SK-N-SH treated with all-trans-retinoic acid at 6 μM for 48 hours (cell line): ENCODE results near the gene ASTN2.

Source experiments
- ISL1 ChIP-seq: fragments of 250-450 bp; sonication (Bioruptor Pico); IDR thresholded peaks from 2 replicates; pipeline ENCODE4 v2.1.2; 2022; ENCODE audit warnings: mild to moderate bottlenecking, moderate library complexity
- OSR1 ChIP-seq: fragments of 250-450 bp; sonication (Bioruptor Pico); IDR thresholded peaks from 2 replicates; pipeline ENCODE4 v1.8.0; 2022; ENCODE audit warnings: moderate library complexity, mild to moderate bottlenecking, inconsistent platforms
- PATZ1 ChIP-seq: fragments of 250-450 bp; sonication (Bioruptor Pico); IDR thresholded peaks from 2 replicates; pipeline ENCODE4 v1.8.0; 2020; ENCODE audit warnings: mild to moderate bottlenecking, moderate library complexity, borderline replicate concordance
- PPARA ChIP-seq: fragments of 250-450 bp; sonication (Bioruptor Pico); IDR thresholded peaks from 2 replicates; pipeline ENCODE4 v1.5.0; 2020; ENCODE audit warnings: mild to moderate bottlenecking, borderline replicate concordance
- TOX ChIP-seq: fragments of 250-450 bp; sonication (Bioruptor Pico); IDR thresholded peaks from 2 replicates; pipeline ENCODE4 v1.8.0; 2021; ENCODE audit warnings: mild to moderate bottlenecking, moderate library complexity, borderline replicate concordance
- ZNF70 ChIP-seq: fragments of 450-650 bp; formaldehyde crosslinking; IDR thresholded peaks from 2 replicates; pipeline ENCODE4 v1.5.0; 2020; ENCODE audit warnings: mild to moderate bottlenecking, moderate library complexity
- TF ChIP-seq, protein P1 (sequence below): fragments of 250-450 bp; sonication (Bioruptor Pico); IDR thresholded peaks from 2 replicates; pipeline ENCODE4 v1.5.1; 2021; ENCODE audit warnings: mild to moderate bottlenecking, moderate library complexity
- TF ChIP-seq, protein P2 (sequence below): fragments of 250-450 bp; sonication (Bioruptor Pico); IDR thresholded peaks from 2 replicates; pipeline ENCODE4 v1.5.1; 2020; ENCODE audit warnings: low read depth, mild to moderate bottlenecking, moderate library complexity

GRCh38 chr9:117093891-117094844 lies 320.7 kb downstream of the ASTN2 start:
- TF ChIP-seq, protein P1, sequence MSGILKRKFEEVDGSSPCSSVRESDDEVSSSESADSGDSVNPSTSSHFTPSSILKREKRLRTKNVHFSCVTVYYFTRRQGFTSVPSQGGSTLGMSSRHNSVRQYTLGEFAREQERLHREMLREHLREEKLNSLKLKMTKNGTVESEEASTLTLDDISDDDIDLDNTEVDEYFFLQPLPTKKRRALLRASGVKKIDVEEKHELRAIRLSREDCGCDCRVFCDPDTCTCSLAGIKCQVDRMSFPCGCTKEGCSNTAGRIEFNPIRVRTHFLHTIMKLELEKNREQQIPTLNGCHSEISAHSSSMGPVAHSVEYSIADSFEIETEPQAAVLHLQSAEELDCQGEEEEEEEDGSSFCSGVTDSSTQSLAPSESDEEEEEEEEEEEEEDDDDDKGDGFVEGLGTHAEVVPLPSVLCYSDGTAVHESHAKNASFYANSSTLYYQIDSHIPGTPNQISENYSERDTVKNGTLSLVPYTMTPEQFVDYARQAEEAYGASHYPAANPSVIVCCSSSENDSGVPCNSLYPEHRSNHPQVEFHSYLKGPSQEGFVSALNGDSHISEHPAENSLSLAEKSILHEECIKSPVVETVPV, result no peak
- TF ChIP-seq OSR1 (CRISPR knock-in tag) (no peak), ZNF70 (no peak), PATZ1 (CRISPR knock-in tag) (no peak), TOX (CRISPR knock-in tag) (no peak), PPARA (CRISPR knock-in tag) (no peak), ISL1 (CRISPR knock-in tag) (peak; percentile 63)
- TF ChIP-seq, protein P2, sequence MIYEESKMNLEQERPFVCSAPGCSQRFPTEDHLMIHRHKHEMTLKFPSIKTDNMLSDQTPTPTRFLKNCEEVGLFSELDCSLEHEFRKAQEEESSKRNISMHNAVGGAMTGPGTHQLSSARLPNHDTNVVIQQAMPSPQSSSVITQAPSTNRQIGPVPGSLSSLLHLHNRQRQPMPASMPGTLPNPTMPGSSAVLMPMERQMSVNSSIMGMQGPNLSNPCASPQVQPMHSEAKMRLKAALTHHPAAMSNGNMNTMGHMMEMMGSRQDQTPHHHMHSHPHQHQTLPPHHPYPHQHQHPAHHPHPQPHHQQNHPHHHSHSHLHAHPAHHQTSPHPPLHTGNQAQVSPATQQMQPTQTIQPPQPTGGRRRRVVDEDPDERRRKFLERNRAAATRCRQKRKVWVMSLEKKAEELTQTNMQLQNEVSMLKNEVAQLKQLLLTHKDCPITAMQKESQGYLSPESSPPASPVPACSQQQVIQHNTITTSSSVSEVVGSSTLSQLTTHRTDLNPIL (CRISPR knock-in tag), result no peak
